Measurements from ENCODE around the gene CCDC18.

GRCh38 chr1:93304716-93305138 is 124.2 kb downstream of the CCDC18 start:
- TF ChIP-seq CTCF (IDR thresholded peaks at IDR 0.05; ENCODE audit: low read depth, low read length) (peak; percentile 83), EZH2phosphoT487 (IDR thresholded peaks at IDR 0.05; ENCODE audit: low read depth) (no peak)
